H1 (cell line): ENCODE data around the gene SORCS3.

Experiments
- CBX8 ChIP-seq: fragments of 300-800, 300-1000 bp; sonication (generic); IDR thresholded peaks from 2 replicates; pipeline ENCODE4 v1.7.1; 2016; ENCODE audit warnings: low read depth, low read length, borderline replicate concordance
- EZH2 ChIP-seq: fragments of 200-600 bp; sonication (generic); IDR thresholded peaks from 2 replicates; pipeline ENCODE4 v1.7.1; 2012; ENCODE audit warnings: low read depth, mild to moderate bottlenecking, moderate library complexity, low read length, inconsistent platforms; ENCODE audit not compliant: severe bottlenecking
- MAFK ChIP-seq: IDR thresholded peaks from 2 replicates; pipeline ENCODE4 v1.6.1; 2012; ENCODE audit warnings: low read depth, mild to moderate bottlenecking, improper control_type of control experiment, low read length
- TF ChIP-seq, protein P1 (sequence below): IDR thresholded peaks from 2 replicates; pipeline ENCODE4 v1.6.1; 2012; ENCODE audit warnings: low read length, inconsistent platforms
- TF ChIP-seq, protein P2 (sequence below), 3 experiments: IDR thresholded peaks; 1 replicate in 2 of 3; 2 replicates in 1 of 3; pipeline versions ENCODE4 v1.5.1 to v1.6.1; 2011; ENCODE audit warnings: low read length in 3 of 3, mild to moderate bottlenecking in 3 of 3, inconsistent platforms in 2 of 3, low read depth in 1 of 3, moderate library complexity in 1 of 3; ENCODE audit not compliant: insufficient read depth in 1 of 3; ENCODE audit errors: control extremely low read depth in 1 of 3
- TF ChIP-seq, protein P3 (sequence below): IDR thresholded peaks from 2 replicates; pipeline ENCODE4 v1.6.1; 2012; ENCODE audit warnings: inconsistent platforms

- TF ChIP-seq, protein P1, sequence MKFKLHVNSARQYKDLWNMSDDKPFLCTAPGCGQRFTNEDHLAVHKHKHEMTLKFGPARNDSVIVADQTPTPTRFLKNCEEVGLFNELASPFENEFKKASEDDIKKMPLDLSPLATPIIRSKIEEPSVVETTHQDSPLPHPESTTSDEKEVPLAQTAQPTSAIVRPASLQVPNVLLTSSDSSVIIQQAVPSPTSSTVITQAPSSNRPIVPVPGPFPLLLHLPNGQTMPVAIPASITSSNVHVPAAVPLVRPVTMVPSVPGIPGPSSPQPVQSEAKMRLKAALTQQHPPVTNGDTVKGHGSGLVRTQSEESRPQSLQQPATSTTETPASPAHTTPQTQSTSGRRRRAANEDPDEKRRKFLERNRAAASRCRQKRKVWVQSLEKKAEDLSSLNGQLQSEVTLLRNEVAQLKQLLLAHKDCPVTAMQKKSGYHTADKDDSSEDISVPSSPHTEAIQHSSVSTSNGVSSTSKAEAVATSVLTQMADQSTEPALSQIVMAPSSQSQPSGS, result no peak
- TF ChIP-seq, protein P2, sequence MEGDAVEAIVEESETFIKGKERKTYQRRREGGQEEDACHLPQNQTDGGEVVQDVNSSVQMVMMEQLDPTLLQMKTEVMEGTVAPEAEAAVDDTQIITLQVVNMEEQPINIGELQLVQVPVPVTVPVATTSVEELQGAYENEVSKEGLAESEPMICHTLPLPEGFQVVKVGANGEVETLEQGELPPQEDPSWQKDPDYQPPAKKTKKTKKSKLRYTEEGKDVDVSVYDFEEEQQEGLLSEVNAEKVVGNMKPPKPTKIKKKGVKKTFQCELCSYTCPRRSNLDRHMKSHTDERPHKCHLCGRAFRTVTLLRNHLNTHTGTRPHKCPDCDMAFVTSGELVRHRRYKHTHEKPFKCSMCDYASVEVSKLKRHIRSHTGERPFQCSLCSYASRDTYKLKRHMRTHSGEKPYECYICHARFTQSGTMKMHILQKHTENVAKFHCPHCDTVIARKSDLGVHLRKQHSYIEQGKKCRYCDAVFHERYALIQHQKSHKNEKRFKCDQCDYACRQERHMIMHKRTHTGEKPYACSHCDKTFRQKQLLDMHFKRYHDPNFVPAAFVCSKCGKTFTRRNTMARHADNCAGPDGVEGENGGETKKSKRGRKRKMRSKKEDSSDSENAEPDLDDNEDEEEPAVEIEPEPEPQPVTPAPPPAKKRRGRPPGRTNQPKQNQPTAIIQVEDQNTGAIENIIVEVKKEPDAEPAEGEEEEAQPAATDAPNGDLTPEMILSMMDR (IDR thresholded peaks at IDR 0.05; ENCODE audit: control extremely low read depth in 1 of 3, insufficient read depth in 1 of 3, low read depth in 1 of 3, low read length in 3 of 3), result no peak
- TF ChIP-seq, protein P3, sequence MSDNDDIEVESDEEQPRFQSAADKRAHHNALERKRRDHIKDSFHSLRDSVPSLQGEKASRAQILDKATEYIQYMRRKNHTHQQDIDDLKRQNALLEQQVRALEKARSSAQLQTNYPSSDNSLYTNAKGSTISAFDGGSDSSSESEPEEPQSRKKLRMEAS, result no peak
- TF ChIP-seq EZH2, result no peak
- no peak for TF ChIP-seq MAFK
- TF ChIP-seq CBX8, result no peak
Measured at GRCh38 chr10:104988686-104989085, 347.6 kb downstream of the SORCS3 start.
